HL-60/S4 treated with retinoic acid at 250 ng/mL for 4 days and 3 days (cell line): Measurements from ENCODE around the gene TPO.
"Not testable (repeated sequence)": the region's sequence is repeated elsewhere in the genome, so short reads cannot be mapped to it uniquely, and the experiment has no call there.

Source experiments
- in situ Hi-C: fragments of 300-500 bp; cut with MboI; formaldehyde crosslinking; loops from 2 replicates; pipeline ENCODE4 v1.7.0; 2022; ENCODE audit warnings: low sequenced_read_pairs

TPO gene

GRCh38 chr2:1403565-1403964 lies 9.7 kb upstream of the TPO start:
- in situ Hi-C loops = no loop called here

DNA sequence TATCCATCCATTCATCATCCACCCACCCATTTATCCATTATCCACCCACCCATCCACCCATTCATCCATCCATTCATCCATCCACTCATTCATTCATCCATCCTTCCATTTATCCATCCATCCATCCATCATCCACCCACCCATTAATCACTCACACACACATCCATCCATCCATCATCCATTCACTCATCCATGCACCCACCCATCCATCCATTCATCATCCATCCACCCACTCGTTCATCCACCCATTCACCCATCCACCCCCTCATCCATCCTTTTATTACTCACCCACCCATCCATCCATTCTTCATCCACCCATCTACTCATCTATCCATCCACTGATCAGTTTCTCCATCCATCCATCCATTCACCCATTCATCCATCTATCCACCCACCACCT lies 8.1 kb upstream of the TPO start:
- in situ Hi-C loops = no loop called here

- in situ Hi-C loops = no loop called here
Observed at GRCh38 chr2:1405967-1406366, 7.3 kb upstream of the TPO start.

DNA sequence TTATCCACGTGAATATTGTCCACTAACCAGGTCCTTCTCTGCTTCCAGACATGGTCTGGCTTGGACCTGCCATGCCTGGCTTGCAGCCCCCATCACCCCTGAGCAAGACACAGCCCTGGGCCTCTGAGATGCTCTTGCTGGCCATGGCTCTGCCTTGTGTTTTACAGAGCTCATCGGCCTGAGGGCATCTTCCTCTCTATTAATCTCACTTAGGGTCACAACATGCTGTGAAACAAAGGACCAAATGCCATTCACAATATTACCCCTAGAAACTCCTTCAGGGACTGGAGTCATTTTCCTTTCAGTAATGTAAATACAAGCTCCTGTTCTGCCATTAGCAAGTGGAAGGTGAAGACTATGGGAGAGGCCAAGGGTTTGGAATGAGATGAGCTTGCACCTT lies 6.8 kb upstream of the TPO start:
- in situ Hi-C loops = no loop called here

GRCh38 chr2:1407950-1408675 lies 5.2 kb upstream of the TPO start:
- in situ Hi-C loops = no loop called here

DNA sequence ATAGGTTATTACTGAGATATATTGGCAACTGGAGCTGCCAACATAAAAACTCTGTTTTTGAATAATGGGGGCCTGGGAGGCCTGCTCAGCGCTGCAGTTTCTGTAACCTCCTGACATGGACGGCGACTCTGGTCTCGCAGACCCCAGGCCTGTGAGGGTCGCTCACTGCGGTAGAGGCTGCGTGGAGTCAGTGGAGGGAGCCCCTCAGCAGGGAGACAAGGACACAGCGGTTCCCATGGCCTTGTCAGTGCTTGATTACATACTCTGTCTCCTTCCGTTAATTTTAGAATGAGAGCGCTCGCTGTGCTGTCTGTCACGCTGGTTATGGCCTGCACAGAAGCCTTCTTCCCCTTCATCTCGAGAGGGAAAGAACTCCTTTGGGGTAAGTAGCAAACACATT lies 858 bp downstream of the TPO start:
- in situ Hi-C loops = no loop called here

- in situ Hi-C loops = not testable (repeated sequence)
Observed at GRCh38 chr2:1414901-1415300, 1.6 kb downstream of the TPO start.

- in situ Hi-C loops = no loop called here
Observed at GRCh38 chr2:1415501-1415900, 2.2 kb downstream of the TPO start.

- in situ Hi-C loops = no loop called here
Observed at GRCh38 chr2:1418566-1418965, 5.3 kb downstream of the TPO start.

DNA sequence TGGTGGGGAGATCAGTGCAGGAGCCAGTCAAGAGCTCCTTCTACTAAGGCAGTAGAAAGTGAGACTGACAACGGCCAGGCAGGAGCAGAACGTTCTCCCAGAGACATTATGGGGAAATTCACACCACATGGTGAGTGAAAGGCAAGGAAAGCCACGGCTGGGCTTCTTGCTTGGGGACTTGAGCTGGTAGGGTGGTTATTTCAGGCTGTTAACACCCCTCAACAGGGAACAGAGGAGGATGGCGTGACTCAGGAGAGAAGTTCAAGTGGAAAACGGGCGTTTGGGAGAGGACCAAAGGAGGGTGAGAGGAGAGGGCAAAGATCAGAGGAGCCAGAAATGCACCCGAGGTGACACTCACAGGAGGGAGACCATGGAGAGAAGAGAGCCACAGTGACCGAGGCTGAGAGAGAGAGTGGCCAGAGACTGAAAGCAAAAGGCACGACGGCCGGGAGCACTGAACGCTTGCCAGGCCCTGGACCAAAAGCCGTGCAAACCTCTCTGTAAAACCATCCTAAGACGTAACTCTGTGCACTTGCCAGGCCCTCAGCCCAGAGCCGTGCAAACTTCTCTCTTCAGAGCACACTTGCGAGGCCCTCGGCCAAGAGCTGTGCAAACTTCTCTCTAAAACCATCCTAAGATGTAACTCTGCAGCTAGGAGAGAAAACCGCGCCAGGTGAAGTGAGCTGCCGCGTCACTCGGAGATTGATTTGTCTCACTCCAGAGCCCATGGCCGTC lies 7.7 kb downstream of the TPO start:
- in situ Hi-C loops = no loop called here

DNA sequence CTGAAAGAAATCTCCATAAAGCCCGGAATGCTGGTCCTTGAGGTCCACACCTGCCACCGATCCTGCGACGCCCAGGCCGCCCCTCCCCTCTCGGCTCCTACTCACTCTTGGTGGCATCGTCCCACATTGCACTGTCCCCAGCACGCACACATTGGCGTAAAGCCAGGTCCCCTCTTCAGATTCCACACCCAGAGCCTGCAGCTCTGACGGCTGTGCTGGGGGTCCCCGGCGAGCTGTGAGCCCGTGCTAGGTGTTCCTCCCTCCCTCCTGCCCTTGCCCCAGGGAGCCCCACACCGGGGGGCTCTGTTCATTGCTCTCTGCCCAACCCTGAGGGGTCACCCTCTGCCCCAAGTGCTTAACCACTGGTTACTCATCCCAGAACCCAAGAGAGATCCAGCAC lies 8.5 kb downstream of the TPO start:
- in situ Hi-C loops = no loop called here

DNA sequence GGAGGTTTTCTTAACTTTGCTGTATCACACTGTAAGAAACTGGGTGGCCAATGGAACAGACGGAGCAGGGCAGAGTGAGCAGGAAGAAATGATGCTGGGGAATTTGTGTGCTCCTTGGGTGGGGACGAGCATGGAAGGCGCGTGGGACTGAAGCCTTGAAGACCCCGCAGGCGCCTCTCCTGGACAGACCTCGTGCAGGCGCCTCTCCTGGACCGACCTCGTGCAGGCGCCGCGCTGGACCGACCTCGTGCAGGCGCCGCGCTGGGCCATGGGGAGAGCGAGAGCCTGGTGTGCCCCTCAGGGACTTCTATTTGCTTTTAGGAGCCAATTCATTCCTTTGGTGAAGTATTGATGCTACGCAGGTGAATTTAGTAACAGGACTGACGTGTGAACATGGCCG lies 8.9 kb downstream of the TPO start:
- in situ Hi-C loops = no loop called here

GRCh38 chr2:1422716-1423285 lies 9.5 kb downstream of the TPO start:
- in situ Hi-C loops = no loop called here

DNA sequence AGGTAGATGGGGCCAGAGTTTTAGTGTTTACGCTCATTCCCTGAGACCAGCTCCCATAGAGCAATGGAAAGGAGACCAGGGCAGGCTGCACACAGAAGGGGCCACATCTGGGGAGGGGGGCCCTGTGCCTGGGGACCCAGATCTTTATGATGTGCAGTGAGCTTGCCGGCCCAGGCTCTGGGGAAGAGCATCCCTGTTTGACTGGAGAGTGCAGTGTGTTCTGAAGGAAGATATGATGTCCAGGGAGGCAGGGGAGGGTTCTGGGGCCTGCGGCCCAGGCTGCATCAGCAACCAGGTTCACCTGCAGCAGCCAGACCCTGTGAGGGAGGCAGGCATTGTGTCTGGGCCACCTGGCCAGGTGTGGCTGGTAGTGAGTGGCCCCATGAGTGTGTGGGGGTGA lies 13.8 kb downstream of the TPO start:
- in situ Hi-C loops = no loop called here

GRCh38 chr2:1429895-1430294 lies 16.6 kb downstream of the TPO start:
- in situ Hi-C loops = no loop called here

GRCh38 chr2:1430491-1430890 lies 17.2 kb downstream of the TPO start:
- in situ Hi-C loops = no loop called here

GRCh38 chr2:1431886-1432400 lies 18.7 kb downstream of the TPO start:
- in situ Hi-C loops = no loop called here

DNA sequence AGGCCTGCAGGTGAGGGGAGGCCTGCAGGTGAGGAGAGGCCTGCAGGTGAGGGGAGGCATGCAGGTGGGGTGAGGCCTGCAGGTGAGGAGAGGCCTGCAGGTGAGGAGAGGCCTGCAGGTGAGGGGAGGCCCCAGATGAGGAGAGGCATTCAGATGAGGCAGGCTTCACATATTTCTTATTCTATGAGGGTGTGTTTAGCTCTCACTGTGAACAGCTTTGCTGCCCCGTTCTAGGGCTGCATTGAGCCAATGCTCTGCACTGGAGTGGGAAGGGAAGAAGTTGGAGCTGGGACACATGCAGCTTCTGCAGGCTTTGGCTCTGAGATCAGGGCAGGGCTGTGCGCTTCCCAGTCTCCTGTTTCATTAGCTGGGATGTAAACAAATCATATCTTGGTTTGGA lies 19.5 kb downstream of the TPO start:
- in situ Hi-C loops = no loop called here

GRCh38 chr2:1436369-1436768 lies 23.1 kb downstream of the TPO start:
- in situ Hi-C loops = no loop called here

DNA sequence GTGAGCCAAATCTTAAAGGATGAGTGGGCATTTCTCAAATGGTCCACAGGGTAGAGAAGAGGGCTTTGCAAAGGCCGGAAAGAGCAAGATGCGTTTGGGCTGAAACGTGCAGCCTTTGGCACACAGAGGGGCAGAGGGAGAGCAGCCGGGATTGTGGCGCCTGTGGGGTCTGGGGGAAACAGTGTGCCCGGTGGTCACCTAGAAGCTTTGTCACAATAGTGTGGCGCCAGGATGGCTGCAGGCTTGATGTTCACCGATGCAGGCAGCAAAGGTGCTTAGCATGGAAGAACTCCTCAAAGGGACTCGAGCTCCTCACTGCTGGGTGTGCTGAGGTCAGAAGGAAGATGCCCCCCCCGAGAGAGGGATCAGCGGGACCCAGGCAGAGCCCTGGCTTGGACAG lies 23.8 kb downstream of the TPO start:
- in situ Hi-C loops = no loop called here

GRCh38 chr2:1437537-1437936 lies 24.3 kb downstream of the TPO start:
- in situ Hi-C loops = no loop called here

DNA sequence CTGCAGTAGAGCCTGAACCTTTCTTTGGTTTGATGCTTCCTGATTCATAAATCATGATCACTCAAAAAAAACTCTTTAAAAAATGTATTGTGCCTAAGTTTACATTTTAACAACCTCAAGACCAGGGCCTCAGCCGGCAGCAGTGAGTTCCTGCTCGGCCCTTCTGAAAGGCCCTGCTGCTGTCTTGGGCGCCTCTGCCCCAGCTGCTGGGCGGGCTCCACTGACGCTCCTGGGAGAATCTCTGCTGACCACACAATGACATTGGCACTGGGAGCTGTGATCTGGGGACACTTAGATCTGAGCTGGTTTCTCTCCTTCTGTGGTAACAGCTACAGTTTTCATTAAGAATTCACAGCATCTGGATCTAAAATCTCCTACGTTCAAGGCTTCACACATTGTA lies 25.7 kb downstream of the TPO start:
- in situ Hi-C loops = no loop called here
